SK-MEL-5 (cell line): ENCODE measurements around the gene MED1. TPM values are rescaled to one million over a fixed set of nuclear protein-coding genes. Genes with fewer than 3 reads are reported as not detected.
"Not testable (repeated sequence)": the region's sequence is repeated elsewhere in the genome, so short reads cannot be mapped to it uniquely, and the experiment has no call there.

Source experiments
- DNase-seq: peaks from one replicate; pipeline ENCODE4 v3.0.0-alpha.2; 2016; ENCODE audit warnings: low read depth, low spot score
- in situ Hi-C: cut with HindIII; loops from 2 replicates; pipeline ENCODE4 v1.10.0; 2016; ENCODE audit warnings: low sequenced_read_pairs, high pct_unique_total_duplicates, low pct_unique_long_range_greater_than_20kb
- total RNA-seq: library from RNA; depleted of rRNA; stranded (reverse); fragments of >200 nt; shearing (Covaris generic); gene quantifications from 2 replicates; pipeline ENCODE4 v1.2.3, GENCODE V29; 2014; rRNA removed

Gene MED1
- total RNA-seq, 1 experiment from 2014 or later = 22.1 TPM

- DNase-seq = peak; percentile 23
- in situ Hi-C loops = no loop called here
Observed at GRCh38 chr17:39393736-39394135, 57.3 kb downstream of the MED1 start.

GRCh38 chr17:39391448-39391847, 59.6 kb downstream of the MED1 start:
- in situ Hi-C loops = no loop called here
- DNase-seq = no peak

DNA sequence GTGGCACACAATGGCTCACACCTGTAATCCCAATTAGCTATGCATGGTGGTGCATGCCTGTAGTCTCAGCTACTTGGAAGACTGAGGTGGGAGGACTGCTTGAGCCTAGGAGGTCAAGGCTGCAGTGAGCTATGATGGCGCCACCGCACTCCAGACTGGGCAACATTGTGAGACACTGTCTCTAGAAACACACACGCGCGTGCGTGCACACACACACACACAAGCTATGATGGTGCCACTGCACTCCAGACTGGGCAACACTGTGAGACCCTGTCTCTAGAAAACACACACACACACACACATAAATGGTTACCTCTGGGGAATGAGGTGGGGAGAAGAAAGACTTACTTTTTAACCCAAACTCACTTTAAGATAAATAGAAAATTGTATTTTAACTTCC, 66.0 kb downstream of the MED1 start:
- no peak for DNase-seq
- in situ Hi-C loops = no loop called here

DNA sequence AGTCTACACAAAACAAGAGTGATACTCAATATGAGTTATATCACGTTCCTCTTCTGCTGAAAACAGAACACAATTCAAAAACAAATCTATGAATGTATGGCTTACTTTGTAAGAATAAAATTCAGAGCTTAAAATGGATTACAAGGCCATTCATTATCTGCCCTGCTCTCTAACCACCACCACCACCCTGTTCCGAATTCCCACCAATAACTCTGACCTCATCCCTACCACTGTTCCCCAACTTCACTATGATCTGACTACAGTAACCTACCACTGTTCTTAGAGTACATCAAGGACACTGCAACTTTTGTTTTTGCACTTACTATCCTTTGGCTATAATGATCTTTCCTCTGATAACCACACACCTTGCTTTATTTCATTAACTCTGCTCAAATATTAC, 70.9 kb downstream of the MED1 start:
- in situ Hi-C loops = no loop called here
- peak; percentile 11 for DNase-seq

DNA sequence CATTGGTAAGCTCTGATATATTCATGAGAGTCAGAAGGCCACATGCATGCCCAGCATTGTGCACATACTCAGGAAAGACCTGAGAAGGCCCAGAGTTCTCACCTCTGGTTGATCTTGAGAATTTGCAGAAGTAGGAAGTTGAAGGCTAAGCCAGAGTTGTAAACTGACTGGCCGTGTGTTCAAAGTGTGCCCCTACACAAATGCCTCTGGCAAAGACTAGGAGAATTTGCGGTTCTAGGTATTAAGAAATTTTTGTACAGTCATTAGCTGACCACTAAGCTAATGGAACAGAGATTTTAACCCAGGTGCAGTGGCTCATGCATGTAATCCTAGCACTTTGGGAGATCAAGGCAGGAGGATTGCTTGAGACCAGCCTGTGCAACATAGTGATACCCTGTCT, 74.6 kb downstream of the MED1 start:
- in situ Hi-C loops = no loop called here
- DNase-seq = no peak

DNA sequence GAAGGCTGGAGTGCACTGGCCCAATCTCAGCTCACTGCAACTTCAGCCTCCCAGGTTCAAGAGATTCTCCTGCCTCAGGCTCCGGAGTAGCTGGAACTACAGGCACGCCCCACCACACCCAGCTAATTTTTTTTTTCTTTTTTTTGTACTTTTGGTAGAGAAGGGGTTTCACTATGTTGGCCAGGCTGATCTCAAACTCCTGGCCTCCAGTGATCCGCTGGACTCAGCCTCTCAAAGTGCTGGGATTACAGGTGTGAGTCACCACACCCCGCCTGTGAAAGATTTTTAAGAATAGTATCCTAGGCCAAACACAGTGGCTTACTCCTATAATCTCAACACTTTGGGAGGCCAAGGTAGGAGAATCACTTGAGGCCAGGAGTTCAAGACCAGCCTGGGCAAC, 83.3 kb downstream of the MED1 start:
- in situ Hi-C loops, DNase-seq: not testable (repeated sequence)

DNA sequence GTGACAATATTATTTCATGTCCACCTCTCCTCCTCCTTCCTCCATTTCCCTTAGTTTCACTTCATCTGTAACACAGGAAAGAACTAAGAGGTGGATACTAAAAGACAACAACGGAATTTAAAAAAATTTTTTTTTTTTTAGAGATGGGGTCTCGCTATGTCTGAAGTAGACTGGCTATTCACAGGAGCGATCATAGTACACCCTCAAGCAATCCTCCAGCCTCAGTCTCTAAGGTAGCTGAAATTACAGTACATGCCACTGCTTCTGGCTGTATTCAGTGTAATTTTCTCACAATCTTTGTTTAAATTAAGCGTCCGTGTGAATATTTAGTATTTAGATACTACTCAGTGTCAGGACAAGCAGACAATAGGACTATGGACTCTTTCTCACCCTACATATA, 85.2 kb downstream of the MED1 start:
- no peak for DNase-seq
- in situ Hi-C loops = no loop called here

DNA sequence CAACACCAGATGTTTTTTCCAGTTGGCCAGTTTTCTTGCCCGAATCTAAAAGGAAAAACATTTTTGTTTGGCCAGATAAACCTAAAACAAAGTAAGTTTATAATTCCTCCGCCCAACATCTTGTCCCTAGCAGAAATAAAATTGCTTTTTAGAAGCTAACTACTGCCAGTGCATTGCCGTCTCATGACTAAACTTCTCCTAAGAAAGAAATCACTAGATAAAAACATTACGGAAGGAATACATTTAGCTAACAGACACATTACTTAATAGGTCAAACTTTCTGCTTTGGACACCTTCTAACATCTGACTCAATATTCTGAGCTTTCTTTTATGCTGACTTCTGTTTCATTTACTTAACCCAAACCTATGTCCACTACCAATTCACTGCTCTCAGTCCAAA, 85.8 kb downstream of the MED1 start:
- no peak for DNase-seq
- in situ Hi-C loops = no loop called here

DNA sequence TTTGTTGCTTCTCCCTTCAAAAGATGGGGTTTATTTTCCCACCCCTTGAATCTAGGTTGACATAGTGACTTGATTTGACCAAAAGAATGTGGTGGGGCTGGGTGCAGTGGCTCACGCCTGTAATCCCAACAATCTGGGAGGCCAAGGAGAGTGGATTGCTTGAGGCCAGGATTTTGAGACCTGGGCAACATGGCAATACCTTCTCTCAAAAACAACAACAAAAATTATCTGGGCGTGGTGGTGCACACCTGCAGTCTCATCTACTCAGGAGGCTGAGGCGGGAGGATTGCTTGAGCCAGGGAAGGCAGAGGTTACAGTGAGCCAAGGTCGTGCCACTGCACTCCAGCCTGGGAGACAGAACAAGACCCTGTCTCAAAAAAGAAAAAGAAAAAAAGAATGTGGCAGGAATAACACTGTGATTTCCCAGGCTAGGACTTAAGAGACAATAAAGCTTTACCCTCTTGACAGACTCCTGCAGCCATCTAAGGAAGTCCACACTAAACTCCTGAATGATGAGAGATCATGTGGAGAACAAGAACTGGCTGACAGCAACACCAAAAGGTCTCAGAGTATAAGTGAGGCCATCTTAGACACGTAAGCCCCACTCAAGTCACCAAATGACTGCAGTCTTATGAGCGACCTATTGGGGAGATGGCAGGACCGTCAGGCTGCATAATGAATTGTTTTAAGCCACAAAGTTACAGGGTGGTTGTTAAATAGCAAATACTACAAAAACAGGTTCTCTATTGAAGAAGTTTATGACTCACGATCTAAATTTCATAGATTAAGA, 86.6 kb downstream of the MED1 start:
- in situ Hi-C loops = no loop called here
- DNase-seq = no peak

DNA sequence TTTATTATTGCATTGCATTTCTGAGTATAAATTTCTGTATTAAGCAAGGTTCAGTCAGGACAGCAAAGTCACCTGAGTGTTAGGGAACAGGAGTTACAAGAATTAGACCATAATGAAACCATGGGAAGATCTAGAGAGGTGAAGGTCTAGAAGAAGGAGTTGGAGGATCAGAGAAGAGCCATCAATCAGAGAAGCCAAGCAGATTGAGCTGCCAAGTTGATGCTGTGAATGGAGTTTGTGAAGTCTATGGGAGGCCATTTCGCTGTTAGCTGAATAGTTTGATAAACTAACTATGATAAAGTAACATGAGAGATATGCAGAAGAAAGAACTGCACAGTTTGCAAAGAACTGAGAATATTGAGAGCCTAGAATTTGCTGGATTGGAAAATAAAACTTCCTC, 90.0 kb downstream of the MED1 start:
- in situ Hi-C loops = no loop called here
- DNase-seq = no peak

- in situ Hi-C loops = no loop called here
- DNase-seq = no peak
Observed at GRCh38 chr17:39360537-39360936, 90.5 kb downstream of the MED1 start.

GRCh38 chr17:39359994-39360393, 91.1 kb downstream of the MED1 start:
- no peak for DNase-seq
- in situ Hi-C loops = no loop called here

- in situ Hi-C loops = no loop called here
Observed at GRCh38 chr17:39357986-39358385, 93.1 kb downstream of the MED1 start.

DNA sequence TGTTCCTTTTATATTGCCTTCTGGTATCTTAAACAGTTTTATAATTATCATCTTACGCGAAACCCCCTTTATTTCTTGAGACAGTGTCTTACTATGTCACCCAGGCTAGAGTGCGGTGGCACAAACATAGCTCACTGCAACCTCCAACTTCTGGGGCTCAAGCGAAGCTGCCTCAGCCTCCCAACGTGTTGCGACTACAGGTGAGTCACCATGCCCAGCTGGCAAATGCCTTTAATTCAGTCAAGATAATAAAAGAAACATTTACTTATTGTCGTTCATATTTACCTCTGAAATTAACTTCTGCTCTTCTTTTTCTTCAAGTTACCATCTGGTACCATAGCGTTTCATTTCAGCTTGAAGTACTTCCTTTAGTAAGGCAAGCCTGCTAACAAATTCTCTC, 93.6 kb downstream of the MED1 start:
- in situ Hi-C loops = no loop called here
- no peak for DNase-seq

More at GRCh38 chr17:39357986-39358385, 93.1 kb downstream of the MED1 start:
- no peak for DNase-seq

Other genes with a start within 250 kb of the MED1 start
- gene STAC2, start 225.3 kb downstream of the MED1 start, total RNA-seq = not detected in 2 replicates
- gene FBXL20, start 49.6 kb downstream of the MED1 start, total RNA-seq = 8.0 and 9.8 TPM in 2 replicates
- 40.7 TPM in 2 replicates for gene CDK12, start 10.2 kb upstream of the MED1 start, total RNA-seq
- not detected in 2 replicates for gene NEUROD2, start 156.7 kb upstream of the MED1 start, total RNA-seq
- gene PPP1R1B, start 175.7 kb upstream of the MED1 start, total RNA-seq = 0.08 TPM in 1 of 2 replicates, not detected in the other
- 21.2 and 32.9 TPM in 2 replicates for gene STARD3, start 185.9 kb upstream of the MED1 start, total RNA-seq
- 0.05 and 0.53 TPM in 2 replicates for gene TCAP, start 214.1 kb upstream of the MED1 start, total RNA-seq
- gene PNMT, start 217.2 kb upstream of the MED1 start, total RNA-seq = not detected in 2 replicates
- 6.6 and 7.2 TPM in 2 replicates for gene PGAP3, start 236.8 kb upstream of the MED1 start, total RNA-seq
- 11.9 and 12.4 TPM in 2 replicates for gene ERBB2, start 248.8 kb upstream of the MED1 start, total RNA-seq